ENCODE measurements around the gene RWDD3. TPM values are rescaled to one million over a fixed set of nuclear protein-coding genes. Genes with fewer than 3 reads are reported as not detected.

Gene RWDD3
- total and polyA plus RNA-seq, 2 of the 13 experiments (the other 11 are each of a cell fraction or from before 2014, with no cell fraction given) = 18.3 to 21.2 TPM

- TF ChIP-seq ZNF609 (CRISPR knock-in tag; IDR thresholded peaks at IDR 0.05; ENCODE audit: borderline replicate concordance) (peak; percentile 59; the same call in 1 of the 2 replicates), ZFP91 (CRISPR knock-in tag; IDR thresholded peaks at IDR 0.05; ENCODE audit: borderline replicate concordance) (0 out of 2 replicates have a peak, but pooled peaks have one; percentile 1), MIXL1 (CRISPR knock-in tag; IDR thresholded peaks at IDR 0.05) (0 out of 2 replicates have a peak, but pooled peaks have one; percentile 10), RAD51 (IDR thresholded peaks at IDR 0.05; ENCODE audit: borderline replicate concordance) (no peak), PPARG (CRISPR knock-in tag; conservative IDR thresholded peaks at IDR 0.05) (0 out of 2 replicates have a peak, but pooled peaks have one; percentile 18), CBFB (CRISPR knock-in tag; IDR thresholded peaks at IDR 0.05) (no peak), SNAPC2 (CRISPR knock-in tag; IDR thresholded peaks at IDR 0.05) (peak; percentile 55; the same call in 1 of the 2 replicates), KDM2A (CRISPR knock-in tag; IDR thresholded peaks at IDR 0.05; ENCODE audit: borderline replicate concordance, low read depth) (peak; percentile 46; the same call in 1 of the 2 replicates), LCORL (IDR thresholded peaks at IDR 0.05) (no peak), LCORL (CRISPR knock-in tag; IDR thresholded peaks at IDR 0.05) (peak; percentile 84; the same call in 1 of the 2 replicates), STAG1 (CRISPR knock-in tag; IDR thresholded peaks at IDR 0.05) (peak; percentile 18; the same call in 1 of the 2 replicates), RELA (CRISPR knock-in tag; IDR thresholded peaks at IDR 0.05) (no peak), ZNF644 (CRISPR knock-in tag; IDR thresholded peaks at IDR 0.05; ENCODE audit: low read depth) (peak; percentile 48; the same call in 1 of the 2 replicates), ZNF607 (CRISPR knock-in tag; IDR thresholded peaks at IDR 0.05; ENCODE audit: borderline replicate concordance) (0 out of 2 replicates have a peak, but pooled peaks have one; percentile 52), ZBTB40 (IDR thresholded peaks at IDR 0.05) (no peak), ZBTB40 (CRISPR knock-in tag; IDR thresholded peaks at IDR 0.05) (0 out of 2 replicates have a peak, but pooled peaks have one; percentile 23)
Observed at GRCh38 chr1:95233319-95233736, 682 bp upstream of the RWDD3 start (continued).

Data from HepG2 (cell line).